H54 (cell line): ENCODE measurements around the gene RNF111.
"Not testable (repeated sequence)": the region's sequence is repeated elsewhere in the genome, so short reads cannot be mapped to it uniquely, and the experiment has no call there.

Experiments
- DNase-seq: peaks from one replicate; pipeline ENCODE4 v3.0.0; 2011; ENCODE audit warnings: low spot score, mixed read lengths; ENCODE audit not compliant: insufficient read length
- FAIRE-seq: peaks from 3 replicates; lab custom pipeline; 2011; peaks lifted over from hg19 to GRCh38; lab: Jason Lieb, UNC
- POLR2A ChIP-seq: IDR thresholded peaks from 2 replicates; pipeline ENCODE4 v1.6.1; 2011; ENCODE audit warnings: low read depth, mild to moderate bottlenecking, low read length

The RNF111 gene

DNA sequence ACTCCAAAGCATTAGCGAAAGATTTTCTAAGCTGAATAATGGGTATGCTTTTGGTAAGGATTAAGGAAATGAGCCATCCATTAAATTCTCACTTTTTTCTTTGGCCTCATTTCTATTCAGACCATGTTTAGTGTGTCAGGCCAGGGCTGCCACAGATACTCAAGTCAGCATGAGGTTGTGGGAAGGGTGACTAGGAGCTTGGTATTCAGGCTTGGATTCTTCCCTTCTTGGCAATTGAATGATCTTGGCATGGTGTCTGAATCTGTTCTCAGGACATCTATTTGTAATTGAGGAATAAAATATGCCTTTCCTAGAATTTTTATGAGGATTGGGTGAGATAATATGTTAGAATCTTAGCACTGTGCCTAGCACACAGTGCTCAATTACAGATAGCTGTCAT is 128.7 kb downstream of the RNF111 start:
- no peak for TF ChIP-seq POLR2A
- DNase-seq (no peak), FAIRE-seq (no peak)

DNA sequence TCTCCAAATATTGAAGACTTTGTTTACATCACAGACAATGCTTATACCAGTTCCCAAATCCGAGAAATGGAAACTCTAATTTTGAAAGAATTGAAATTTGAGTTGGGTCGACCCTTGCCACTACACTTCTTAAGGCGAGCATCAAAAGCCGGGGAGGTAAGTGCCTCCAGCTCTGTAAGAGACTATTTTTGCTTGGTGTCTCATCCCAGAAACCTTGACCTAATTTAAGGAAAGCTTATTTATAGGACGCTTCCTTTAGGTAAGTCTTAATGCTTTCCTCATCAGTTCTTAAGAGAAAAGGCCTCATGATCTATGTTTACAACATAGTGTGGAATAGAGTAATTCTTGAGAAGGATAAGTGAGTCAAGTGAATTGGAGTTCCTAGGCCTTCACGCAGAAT is 129.3 kb downstream of the RNF111 start:
- TF ChIP-seq POLR2A = no peak
- FAIRE-seq (no peak), DNase-seq (no peak)

DNA sequence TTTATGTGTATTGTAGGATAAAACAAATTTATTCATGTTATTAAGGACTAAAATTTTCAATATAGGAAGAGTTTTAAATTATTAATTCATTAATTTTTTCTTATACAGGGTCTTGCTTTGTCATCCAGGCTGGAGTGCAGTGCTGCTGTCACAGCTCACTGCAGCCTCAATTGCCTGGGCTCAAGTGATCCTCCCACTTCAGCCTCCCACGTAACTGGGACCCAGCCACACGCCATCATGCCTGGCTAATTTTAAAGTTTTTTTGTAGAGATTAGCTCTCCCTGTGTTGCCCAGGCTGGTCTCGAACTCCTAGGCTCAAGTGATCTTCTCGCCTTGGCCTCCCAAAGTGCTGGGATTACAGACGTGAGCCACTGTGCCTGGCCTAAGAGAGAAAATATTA is 132.2 kb downstream of the RNF111 start:
- FAIRE-seq (no peak), DNase-seq (no peak)
- TF ChIP-seq POLR2A = no peak

DNA sequence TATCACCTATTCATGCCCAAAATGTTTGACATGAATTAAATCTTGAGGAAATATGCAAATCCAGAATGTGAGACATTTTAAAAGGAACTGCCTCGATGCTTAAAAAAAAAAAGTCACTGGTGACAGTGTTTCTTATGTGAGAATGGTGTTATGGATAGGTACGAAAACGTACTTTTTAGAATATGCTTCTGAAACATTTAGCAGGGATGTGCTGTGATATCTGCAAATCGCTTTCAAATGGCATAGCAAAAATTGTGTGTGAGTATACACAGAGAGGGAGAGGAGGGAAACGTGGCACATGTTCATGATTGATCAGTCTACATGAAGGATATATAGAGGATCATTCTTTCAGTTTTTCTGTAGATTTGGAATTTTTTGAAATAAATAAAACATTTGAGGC is 133.5 kb downstream of the RNF111 start:
- FAIRE-seq (no peak), DNase-seq (no peak)
- TF ChIP-seq POLR2A = no peak

DNA sequence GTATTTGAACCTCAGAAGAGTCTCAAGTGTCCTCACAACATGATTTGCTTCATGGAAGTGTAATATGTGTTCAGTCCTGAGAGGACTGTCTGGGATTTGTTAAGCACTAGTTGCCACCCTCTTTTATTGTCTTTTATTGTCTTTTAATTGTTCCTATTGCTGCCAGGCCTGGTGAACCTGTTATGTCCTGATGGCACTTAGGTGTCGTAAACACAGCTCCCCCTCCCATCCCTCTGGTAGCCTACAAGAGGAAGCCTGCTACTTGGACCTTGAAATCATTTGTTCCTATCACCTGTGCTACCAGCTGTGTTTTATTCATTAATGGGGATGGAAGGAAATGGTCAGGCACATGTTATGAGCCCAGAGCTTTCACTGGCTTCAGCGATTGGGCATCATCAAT is 136.8 kb downstream of the RNF111 start:
- DNase-seq (no peak), FAIRE-seq (no peak)
- TF ChIP-seq POLR2A = no peak

DNA sequence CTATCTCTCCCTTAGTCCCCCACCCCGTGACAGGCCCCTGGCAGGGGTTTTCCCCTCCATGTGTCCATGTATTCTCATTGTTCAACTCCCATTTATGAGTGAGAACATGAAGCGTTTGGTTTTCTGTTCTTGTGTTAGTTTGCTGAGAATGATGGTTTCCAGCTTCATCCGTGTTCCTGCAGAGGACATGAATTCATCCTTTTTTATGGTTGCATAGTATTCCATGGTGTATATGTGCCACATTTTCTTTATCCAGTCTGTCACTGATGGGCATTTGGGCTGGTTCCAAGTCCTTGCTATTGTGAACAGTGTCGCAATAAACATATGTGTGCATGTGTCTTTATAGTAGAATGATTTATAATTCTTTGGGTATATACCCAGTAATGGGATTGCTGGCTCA is 138.2 kb downstream of the RNF111 start:
- DNase-seq, FAIRE-seq: not testable (repeated sequence)

DNA sequence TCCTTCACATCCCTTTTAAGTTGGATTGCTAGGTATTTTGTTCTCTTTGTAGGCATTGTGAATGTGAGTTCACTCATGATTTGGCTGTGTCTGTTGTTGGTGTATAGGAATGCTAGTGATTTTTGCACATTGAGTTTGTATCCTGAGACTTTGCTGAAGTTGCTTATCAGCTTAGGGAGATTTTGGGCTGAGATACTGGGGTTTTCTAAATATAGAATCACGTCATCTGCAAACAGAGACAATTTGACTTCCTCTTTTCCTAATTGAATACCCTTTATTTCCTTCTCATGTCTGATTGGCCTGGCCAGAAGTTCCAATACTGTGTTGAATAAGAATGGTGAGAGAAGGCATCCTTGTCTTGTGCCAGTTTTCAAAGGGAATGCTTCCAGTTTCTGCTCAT is 139.8 kb downstream of the RNF111 start:
- DNase-seq, FAIRE-seq: not testable (repeated sequence)

DNA sequence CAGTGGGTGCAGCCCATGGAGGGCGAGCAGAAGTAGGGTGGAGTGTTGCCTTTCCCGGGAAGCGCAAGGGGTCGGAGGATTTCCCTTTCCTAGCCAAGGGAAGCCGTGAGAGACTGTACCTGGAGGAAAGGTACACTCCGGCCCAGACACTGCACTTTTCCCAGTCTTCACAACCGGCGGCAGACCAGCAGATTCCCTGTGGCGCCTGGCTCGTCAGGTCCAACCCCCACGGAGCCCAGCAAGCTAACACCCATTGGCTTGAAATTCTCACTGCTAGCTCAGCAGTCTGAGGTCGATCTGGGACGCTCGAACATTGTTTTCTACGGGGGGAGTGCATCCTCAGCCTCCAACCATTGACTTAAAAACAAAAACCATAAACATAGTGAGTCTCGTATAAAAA is 144.0 kb downstream of the RNF111 start:
- FAIRE-seq (no peak), DNase-seq (no peak)
- no peak for TF ChIP-seq POLR2A

DNA sequence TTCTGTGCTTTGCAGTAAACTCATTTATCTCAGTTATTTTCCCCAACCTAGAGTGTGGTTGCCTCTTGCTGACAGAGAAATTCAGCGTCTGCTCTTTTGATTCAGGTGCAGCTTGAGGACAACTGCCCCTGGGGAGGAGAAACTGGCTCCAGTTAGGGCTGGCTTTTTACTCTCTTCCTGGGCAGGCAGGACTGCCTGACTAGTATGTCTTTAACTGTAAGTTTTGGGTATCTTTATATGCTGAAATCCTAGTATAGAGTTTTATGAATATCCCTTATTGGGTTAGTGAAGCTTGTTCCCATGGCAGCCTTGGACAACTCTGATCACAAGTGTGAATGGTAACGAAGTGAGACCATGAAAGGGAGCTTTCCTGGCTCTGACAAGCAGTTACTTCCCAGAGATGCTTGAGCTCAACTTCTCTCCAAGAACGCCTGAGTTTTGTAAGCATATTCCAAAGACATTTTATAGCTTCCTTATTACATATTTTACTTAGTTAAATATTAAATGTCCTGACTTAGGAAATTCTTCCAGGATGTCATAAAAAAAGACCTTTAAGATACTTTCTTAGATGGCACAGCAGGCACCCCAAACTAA is 144.6 kb downstream of the RNF111 start:
- no peak for TF ChIP-seq POLR2A
- DNase-seq = no peak
- no peak for FAIRE-seq

DNA sequence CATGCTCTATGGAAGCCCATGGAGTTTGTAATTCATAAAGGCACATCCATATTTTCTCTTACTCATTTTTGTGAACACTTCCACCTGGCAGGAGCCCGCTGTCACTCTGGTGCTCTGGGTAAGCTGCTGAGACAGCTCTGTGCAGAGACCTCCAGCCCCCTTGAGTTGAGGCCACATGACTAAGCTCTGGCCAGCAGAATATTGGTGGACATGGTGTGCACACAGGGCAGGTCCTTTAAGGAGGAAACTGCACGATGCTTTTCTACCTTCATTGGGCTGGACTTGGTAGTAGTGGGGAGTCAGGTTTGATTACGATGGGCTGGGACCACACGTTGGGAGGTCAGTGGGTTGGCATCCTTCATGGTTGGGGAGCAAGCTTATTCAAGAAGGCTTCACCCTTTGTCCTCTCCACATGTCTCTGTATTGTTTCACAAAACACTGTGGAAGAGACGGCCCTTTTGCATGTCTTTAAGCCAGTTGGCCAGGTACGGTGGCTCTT is 146.5 kb downstream of the RNF111 start:
- TF ChIP-seq POLR2A = no peak
- FAIRE-seq (no peak), DNase-seq (no peak)

DNA sequence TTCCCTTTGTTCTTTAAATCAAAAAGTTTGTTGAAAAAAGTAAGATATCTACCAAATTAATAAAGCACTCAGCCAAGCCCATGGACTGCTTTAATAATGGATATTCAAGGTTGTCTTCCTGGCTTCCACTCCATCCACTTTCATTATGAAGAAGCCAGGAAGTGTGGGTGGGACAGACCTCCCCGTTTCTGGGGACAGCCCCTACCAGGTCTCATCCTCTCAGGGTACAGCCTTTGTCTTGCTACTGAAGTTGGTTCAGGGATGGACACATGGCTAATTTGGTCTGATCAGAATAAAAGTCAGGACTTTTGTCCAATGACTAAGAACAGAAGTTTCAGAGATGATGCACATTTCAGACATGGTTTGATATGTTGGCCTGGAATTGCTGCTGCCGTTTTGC is 150.1 kb downstream of the RNF111 start:
- TF ChIP-seq POLR2A = no peak
- no peak for DNase-seq
- FAIRE-seq = no peak

DNA sequence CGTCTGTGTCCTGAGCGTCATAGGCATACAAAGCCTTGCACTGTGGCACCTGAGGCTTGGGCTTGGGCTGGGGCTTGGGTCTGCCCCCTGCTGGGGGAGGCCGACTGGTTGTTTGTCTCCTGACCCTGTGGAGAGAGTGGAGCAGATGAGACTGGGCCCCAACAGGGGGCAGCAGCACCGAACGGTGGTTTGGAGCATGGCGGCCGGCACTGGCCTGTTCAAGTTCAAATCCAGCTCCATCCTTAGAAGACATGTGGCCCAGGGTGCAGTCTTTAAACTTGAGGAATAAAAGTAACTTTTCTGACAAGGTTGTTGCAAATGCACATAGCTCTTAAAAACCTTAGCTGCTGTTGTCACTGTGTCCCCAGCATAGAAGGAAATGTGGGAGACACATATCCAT is 150.8 kb downstream of the RNF111 start:
- TF ChIP-seq POLR2A = no peak
- FAIRE-seq (no peak), DNase-seq (peak; percentile 32)

DNA sequence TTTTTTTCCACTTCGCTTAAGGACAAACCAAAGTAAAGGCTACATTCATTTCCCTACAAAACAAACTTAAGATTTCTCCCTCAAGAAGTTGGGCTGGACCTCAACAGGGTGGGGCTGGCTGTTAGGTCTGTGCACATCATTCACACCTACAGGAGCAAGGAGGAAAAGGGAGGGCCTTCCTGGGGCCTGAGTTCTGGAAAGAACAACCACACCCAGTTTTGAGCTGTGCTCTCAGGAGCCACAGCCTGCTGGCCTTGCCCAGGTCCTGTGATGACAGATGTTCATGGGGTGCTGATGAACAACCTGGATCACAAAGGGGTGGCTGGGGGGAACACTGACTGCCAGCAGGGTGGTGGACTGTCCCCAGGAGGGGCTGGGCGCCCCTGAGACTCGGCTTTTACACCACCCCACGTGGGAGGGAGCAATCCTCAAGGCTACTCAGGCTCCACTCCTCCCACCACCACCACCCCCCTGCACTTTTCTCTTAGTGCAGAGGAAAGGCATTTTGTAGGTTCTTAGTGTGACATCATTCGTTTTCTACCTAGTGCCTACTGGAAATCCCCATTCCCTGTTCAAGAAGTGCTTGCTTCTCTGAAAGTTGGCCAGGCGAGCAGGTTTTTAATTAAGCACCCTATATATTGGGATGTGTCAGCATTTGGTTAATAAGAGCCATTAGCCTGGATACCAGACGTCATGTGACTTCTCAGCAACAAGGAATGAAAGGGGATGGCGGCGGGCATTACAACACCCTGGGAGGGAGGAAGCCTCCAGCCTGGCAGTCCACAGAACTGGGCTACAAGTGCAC is 153.2 kb downstream of the RNF111 start:
- TF ChIP-seq POLR2A = no peak
- no peak for DNase-seq
- FAIRE-seq = no peak

DNA sequence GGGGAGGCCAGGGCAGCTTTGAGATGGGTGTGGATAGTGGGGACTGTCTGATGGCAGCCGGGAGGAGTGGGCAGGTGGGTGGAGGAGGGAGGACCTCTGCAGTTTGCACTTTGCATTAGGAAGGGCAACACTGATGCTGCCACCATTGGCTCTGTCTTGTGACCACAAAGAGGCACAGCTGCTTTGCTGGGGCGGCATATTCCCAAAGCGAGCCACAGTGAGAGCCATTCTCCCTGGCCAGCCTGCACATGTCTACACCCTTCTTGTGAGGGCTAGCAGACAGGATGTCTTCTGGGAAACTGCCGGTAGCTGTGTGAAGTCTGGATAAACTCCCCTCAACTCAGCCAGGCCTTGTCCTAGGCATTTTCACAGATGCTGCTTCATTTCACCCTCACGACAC is 155.8 kb downstream of the RNF111 start:
- no peak for FAIRE-seq
- no peak for DNase-seq
- no peak for TF ChIP-seq POLR2A

DNA sequence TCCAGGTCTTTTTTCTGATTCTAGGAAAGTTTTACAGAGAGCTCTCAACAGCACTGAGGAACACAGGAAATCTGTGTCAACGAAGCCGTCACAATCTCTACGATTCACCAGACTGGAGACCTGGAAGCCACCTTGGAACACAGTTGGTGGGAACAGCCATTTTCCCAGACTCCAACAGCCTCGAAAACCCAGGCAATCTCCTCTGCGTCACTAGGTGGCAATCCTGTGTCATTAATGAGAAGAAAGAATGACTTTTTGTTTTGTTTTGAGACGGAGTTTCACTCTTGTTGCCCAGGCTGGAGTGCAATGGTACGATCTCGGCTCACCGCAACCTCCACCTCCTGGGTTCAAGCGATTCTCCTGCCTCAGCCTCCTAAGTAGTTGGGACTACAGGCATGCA is 157.1 kb downstream of the RNF111 start:
- not testable (repeated sequence) for FAIRE-seq, DNase-seq
